ENCODE measurements around the gene ETNK1.

The ETNK1 gene

GRCh38 chr12:22722081-22722480, 97.1 kb downstream of the ETNK1 start:
- TF ChIP-seq, protein P1, sequence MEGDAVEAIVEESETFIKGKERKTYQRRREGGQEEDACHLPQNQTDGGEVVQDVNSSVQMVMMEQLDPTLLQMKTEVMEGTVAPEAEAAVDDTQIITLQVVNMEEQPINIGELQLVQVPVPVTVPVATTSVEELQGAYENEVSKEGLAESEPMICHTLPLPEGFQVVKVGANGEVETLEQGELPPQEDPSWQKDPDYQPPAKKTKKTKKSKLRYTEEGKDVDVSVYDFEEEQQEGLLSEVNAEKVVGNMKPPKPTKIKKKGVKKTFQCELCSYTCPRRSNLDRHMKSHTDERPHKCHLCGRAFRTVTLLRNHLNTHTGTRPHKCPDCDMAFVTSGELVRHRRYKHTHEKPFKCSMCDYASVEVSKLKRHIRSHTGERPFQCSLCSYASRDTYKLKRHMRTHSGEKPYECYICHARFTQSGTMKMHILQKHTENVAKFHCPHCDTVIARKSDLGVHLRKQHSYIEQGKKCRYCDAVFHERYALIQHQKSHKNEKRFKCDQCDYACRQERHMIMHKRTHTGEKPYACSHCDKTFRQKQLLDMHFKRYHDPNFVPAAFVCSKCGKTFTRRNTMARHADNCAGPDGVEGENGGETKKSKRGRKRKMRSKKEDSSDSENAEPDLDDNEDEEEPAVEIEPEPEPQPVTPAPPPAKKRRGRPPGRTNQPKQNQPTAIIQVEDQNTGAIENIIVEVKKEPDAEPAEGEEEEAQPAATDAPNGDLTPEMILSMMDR (IDR thresholded peaks at IDR 0.05; ENCODE audit: low read depth, low read length) = no peak
- no peak for TF ChIP-seq EZH2phosphoT487 (IDR thresholded peaks at IDR 0.05; ENCODE audit: low read depth)
- Histone ChIP-seq H3K9me3 (ENCODE audit: insufficient read depth, low read length) (no peaks in the 10 kb centered on the region), H3K27me3 (ENCODE audit: low read depth, low read length) (no peaks in the 10 kb centered on the region)

GRCh38 chr12:22722779-22723178, 97.8 kb downstream of the ETNK1 start:
- Histone ChIP-seq H3K27ac (ENCODE audit: low read length) (no peak overlapping the region), H4K20me1 (ENCODE audit: insufficient read depth, low read length) (no peaks in the 10 kb centered on the region), H3K4me1 (ENCODE audit: low read length) (no peaks in the 10 kb centered on the region), H2AFZ (ENCODE audit: low read depth, low read length) (no peak overlapping the region), H3K79me2 (ENCODE audit: low read length) (no peaks in the 10 kb centered on the region), H3K4me3 (ENCODE audit: low read length) (no peak overlapping the region), H3K36me3 (replicated peaks; ENCODE audit: low read depth, low read length) (no peaks in the 10 kb centered on the region), H3K27me3 (ENCODE audit: low read depth, low read length) (no peaks in the 10 kb centered on the region), H3K9ac (ENCODE audit: low read length) (no peak overlapping the region), H3K9me3 (ENCODE audit: insufficient read depth, low read length) (no peaks in the 10 kb centered on the region), H3K4me2 (ENCODE audit: low read length) (no peak overlapping the region)
- TF ChIP-seq, protein P1 (IDR thresholded peaks at IDR 0.05; ENCODE audit: low read depth, low read length) = no peak
- TF ChIP-seq EZH2phosphoT487 (IDR thresholded peaks at IDR 0.05; ENCODE audit: low read depth) = no peak

More at GRCh38 chr12:22722081-22722480, 97.1 kb downstream of the ETNK1 start:
- no peak overlapping the region for H2AFZ ChIP-seq (ENCODE audit: low read depth, low read length)
- no peak overlapping the region for H3K9ac ChIP-seq (ENCODE audit: low read length)
- H3K79me2 ChIP-seq (ENCODE audit: low read length) = no peaks in the 10 kb centered on the region
- no peak overlapping the region for H3K27ac ChIP-seq (ENCODE audit: low read length)
- H3K4me2 ChIP-seq (ENCODE audit: low read length) = no peak overlapping the region
- no peaks in the 10 kb centered on the region for H3K36me3 ChIP-seq (replicated peaks; ENCODE audit: low read depth, low read length)
- no peaks in the 10 kb centered on the region for H3K4me1 ChIP-seq (ENCODE audit: low read length)
- H3K4me3 ChIP-seq (ENCODE audit: low read length) = no peak overlapping the region
- no peaks in the 10 kb centered on the region for H4K20me1 ChIP-seq (ENCODE audit: insufficient read depth, low read length)

DNA sequence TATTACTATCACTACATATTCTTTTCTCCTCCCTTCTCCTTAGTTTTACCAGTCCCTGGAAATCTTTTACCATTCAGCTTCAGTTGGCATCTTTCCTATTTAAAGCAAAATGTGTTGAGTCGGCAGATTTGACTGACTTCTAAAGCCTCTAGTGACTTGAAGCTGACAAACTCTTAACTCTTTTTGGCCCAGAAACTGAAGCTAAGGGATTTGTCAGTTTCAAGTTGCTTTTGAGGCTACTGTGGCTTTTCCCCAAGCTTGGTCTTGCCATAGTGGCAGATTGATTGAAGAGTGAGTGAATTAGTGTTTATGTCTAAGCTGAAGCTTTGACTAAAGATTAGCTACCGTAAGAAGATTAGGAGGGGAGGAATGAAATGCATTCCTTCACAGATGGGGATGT, 104.0 kb downstream of the ETNK1 start:
- H3K9ac ChIP-seq (ENCODE audit: low read length) = no peak overlapping the region
- no peak overlapping the region for H3K27ac ChIP-seq (ENCODE audit: low read length)
- no peaks in the 10 kb centered on the region for H3K4me1 ChIP-seq (ENCODE audit: low read length)
- TF ChIP-seq EZH2phosphoT487 (IDR thresholded peaks at IDR 0.05; ENCODE audit: low read depth) = no peak
- TF ChIP-seq, protein P1 (IDR thresholded peaks at IDR 0.05; ENCODE audit: low read depth, low read length) = no peak
- H4K20me1 ChIP-seq (ENCODE audit: insufficient read depth, low read length) = no peaks in the 10 kb centered on the region
- no peak overlapping the region for H3K4me2 ChIP-seq (ENCODE audit: low read length)
- H3K9me3 ChIP-seq (ENCODE audit: insufficient read depth, low read length) = no peaks in the 10 kb centered on the region
- no peaks in the 10 kb centered on the region for H3K36me3 ChIP-seq (replicated peaks; ENCODE audit: low read depth, low read length)
- no peak overlapping the region for H3K4me3 ChIP-seq (ENCODE audit: low read length)
- H3K79me2 ChIP-seq (ENCODE audit: low read length) = no peaks in the 10 kb centered on the region
- H3K27me3 ChIP-seq (ENCODE audit: low read depth, low read length) = no peaks in the 10 kb centered on the region
- no peak overlapping the region for H2AFZ ChIP-seq (ENCODE audit: low read depth, low read length)

GRCh38 chr12:22729431-22729956, 104.5 kb downstream of the ETNK1 start:
- no peaks in the 10 kb centered on the region for H3K36me3 ChIP-seq (replicated peaks; ENCODE audit: low read depth, low read length)
- H3K4me1 ChIP-seq (ENCODE audit: low read length) = no peaks in the 10 kb centered on the region
- H4K20me1 ChIP-seq (ENCODE audit: insufficient read depth, low read length) = no peaks in the 10 kb centered on the region
- H3K4me2 ChIP-seq (ENCODE audit: low read length) = no peak overlapping the region
- no peak overlapping the region for H3K4me3 ChIP-seq (ENCODE audit: low read length)
- H3K27ac ChIP-seq (ENCODE audit: low read length) = no peak overlapping the region
- H3K9me3 ChIP-seq (ENCODE audit: insufficient read depth, low read length) = no peaks in the 10 kb centered on the region
- H3K9ac ChIP-seq (ENCODE audit: low read length) = no peak overlapping the region
- no peaks in the 10 kb centered on the region for H3K27me3 ChIP-seq (ENCODE audit: low read depth, low read length)
- TF ChIP-seq, protein P1 (IDR thresholded peaks at IDR 0.05; ENCODE audit: low read depth, low read length) = no peak
- no peak for TF ChIP-seq EZH2phosphoT487 (IDR thresholded peaks at IDR 0.05; ENCODE audit: low read depth)
- no peaks in the 10 kb centered on the region for H3K79me2 ChIP-seq (ENCODE audit: low read length)
- H2AFZ ChIP-seq (ENCODE audit: low read depth, low read length) = no peak overlapping the region

All from OCI-LY3 (cell line).